OCI-LY7 (cell line): ENCODE data around the gene DBP.

Source experiments
- CTCF ChIP-seq: fragments of 200-600 bp; sonication (generic); conservative IDR thresholded peaks from 2 replicates; pipeline ENCODE4 v1.5.1; 2014; ENCODE audit warnings: mild to moderate bottlenecking, antibody characterized with exemption, low read length, moderate library complexity, mixed read lengths
- EZH2phosphoT487 ChIP-seq: fragments of 200-600 bp; sonication (generic); IDR thresholded peaks from 2 replicates; pipeline ENCODE4 v1.6.1; 2018; ENCODE audit warnings: low read depth, borderline replicate concordance, mild to moderate bottlenecking, mixed run types, antibody characterized with exemption, low read length, moderate library complexity, mixed read lengths

DNA sequence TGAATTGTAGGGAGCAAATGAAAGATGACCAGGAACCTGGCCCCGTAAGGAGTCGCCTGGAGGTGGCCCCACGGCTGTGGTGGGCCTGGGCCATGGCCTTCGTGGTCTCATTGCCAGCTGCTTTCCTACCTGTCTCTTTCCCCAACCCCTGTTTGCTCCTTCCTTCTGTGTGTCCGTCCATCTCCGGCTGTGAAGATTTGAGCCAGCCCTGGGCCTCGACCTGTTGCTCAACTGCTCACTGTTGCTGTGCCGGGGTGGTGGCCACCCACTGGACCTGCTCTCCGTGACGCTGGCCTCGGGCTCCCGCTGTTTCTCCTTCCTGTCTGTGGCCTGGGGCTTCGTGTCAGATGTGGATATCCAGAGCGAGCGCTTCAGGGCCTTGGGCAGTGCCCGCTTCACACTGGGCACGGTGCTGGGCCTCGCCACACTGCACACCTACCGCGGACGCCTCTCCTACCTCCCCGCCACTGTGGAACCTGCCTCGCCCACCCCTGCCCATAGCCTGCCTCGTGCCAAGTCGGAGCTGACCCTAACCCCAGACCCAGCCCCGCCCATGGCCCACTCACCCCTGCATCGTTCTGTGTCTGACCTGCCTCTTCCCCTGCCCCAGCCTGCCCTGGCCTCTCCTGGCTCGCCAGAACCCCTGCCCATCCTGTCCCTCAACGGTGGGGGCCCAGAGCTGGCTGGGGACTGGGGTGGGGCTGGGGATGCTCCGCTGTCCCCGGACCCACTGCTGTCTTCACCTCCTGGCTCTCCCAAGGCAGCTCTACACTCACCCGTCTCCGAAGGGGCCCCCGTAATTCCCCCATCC is 8.5 kb downstream of the DBP start:
- TF ChIP-seq CTCF (no peak), EZH2phosphoT487 (no peak)
